NCI-H1930 (cell line): ENCODE results near the gene NKTR.

Experiments
- DNase-seq, 2 experiments: peaks; one replicate each; lab custom pipeline; 2025; lab: John Stamatoyannopoulos, UW

Gene NKTR

DNA sequence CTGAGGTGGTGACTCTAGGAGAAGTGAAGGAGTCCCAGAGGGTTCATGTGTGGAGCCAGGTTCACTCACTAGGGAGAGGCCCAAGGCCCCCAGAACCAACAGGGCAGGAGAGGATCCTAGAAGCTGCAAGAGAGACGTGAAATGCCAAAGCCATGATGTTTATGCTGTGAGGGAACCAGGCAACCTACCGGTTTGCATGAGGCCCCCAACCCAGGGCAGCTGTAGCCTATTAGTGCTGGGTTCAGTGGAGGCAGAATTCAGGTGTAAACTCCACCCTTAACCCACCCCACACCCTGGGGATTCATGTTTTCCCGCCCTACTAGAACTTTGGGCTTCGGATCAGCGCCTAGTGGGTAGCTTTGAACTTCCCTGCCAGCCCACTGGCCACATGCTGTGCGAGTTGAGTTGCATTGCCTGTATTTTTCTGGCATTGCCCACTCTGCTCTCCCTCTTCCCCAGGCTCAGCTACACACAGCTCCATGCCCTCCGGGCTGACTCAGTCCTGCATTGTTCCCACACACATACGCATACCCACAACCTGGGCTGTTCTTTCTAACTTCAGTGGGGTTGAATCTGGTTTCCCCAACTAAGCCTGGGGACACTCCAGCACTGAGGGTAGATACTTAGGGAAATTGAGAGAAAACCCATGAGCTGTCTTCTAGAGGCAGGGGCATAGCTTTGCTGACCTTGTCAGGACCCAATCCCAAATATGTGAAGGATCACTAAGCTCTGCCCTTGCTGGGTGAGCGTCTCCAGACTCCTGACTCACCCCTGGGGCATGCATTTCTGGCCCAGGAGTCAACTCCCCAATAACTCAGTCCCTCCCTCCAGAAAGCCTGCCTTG, 51.0 kb downstream of the NKTR start:
- DNase-seq: no peak

DNA sequence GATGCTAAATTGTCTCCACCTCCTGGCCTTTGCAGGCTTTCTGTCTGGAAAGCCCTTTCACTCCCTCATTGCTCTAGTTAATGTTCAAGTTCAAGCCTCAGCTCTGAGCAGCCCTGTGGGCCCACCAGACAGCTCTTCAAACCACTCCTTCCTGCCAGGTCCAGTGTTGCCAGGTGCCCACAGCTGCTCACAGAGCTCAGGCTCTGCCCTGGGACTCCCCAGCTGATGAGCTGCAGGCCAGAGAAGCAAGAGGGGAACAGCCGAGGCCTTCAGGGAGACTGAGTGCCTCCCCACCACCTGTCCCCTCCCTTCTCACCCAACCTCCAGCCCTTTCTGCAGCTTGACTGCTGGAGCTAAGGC, 51.7 kb downstream of the NKTR start:
- no peak for DNase-seq

DNA sequence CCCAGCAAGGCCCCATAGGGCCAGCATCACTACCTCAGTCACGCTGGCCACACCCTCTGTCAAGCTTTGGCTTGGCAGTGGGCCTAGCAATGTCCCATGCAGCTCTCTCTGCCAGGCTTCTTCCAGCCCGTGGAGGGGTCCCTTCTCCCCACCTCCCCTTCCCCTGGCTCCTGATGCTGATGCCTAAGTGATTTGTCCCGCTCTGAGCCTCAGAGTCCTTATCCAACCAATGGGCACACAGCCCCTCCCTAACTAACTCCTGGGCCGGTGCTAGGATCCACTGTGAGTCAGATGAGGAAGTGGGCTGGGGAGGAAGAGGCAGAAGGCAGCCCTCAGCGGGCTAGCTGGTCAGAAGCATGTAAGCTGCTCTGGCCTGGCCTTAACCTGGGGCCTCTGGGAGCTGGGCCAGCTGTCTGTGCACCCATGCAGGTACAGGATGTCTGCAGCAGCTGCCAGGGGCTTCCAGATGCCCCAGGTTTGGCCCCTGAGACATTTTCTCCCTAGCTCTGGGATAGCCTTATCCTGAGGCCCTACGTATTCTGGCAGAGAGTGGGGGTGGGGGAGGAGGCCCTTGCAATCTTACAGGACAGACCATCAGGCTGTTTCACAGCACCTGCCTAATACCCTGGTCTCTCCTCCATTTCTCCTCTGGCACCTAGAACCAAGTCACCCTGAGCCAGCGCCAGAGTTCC, 52.3 kb downstream of the NKTR start:
- no peak for DNase-seq

GRCh38 chr3:42653303-42653559, 52.7 kb downstream of the NKTR start:
- DNase-seq: no peak

- DNase-seq: no peak
These were observed 53.3 kb downstream of the NKTR start, which contains the start of gene ZBTB47 for GRCh38 chr3:42653560-42654330. ZBTB47 (plus strand) TSS chr3:42653697; CDS start chr3:42658356, 4,659 bp downstream.

DNA sequence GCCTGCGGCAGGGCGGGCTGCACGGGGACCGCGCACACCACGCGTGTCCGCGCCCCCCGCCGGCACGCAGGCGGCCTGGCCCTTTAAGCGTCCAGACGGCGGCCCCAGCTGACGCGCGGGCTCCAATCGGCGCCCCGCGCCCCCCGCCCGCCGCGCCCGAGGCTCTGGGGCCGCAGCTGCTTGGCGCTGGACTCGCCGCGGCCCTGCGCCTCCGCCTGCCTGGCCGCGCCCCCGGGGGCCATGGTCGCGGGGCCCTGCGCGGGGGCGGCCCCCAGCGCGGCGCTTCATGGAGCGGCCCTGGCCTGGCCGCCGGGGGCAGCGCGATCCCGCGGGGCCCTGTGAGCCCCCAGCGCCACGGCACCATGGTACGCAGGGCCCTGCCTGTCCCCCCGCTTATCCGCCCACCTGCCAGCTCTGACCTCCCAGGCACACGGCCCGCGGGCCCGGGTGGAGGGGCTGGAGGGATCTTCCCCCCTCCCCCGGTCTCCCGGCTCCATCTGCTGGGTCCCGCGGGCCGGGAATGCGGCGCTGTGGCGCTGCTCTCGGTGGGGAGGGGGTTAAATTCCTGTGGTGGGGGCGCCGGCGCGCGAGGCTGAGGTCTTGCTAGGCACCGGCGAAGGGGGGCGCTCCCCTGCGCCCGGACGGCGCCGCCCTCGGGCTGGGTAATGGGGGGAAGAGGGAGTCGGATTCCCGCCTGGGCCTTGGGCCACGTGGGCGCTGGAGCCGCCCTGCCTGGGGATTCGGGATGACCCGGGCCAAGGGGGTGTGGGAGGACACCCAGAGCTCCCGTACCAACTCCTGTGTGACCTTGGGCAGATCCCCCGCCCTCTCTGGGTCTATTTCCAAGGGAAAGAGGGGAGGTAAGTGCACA, 54.1 kb downstream of the NKTR start:
- peak in 1 of 2 experiments; percentile 15 for DNase-seq

GRCh38 chr3:42655331-42655888, 54.9 kb downstream of the NKTR start:
- no peak for DNase-seq

- no peak for DNase-seq
These were observed 55.6 kb downstream of the NKTR start for GRCh38 chr3:42655980-42656679.

- no peak for DNase-seq
These were observed 56.5 kb downstream of the NKTR start for GRCh38 chr3:42656680-42657610.

GRCh38 chr3:42657675-42658074, 57.2 kb downstream of the NKTR start:
- no peak for DNase-seq

DNA sequence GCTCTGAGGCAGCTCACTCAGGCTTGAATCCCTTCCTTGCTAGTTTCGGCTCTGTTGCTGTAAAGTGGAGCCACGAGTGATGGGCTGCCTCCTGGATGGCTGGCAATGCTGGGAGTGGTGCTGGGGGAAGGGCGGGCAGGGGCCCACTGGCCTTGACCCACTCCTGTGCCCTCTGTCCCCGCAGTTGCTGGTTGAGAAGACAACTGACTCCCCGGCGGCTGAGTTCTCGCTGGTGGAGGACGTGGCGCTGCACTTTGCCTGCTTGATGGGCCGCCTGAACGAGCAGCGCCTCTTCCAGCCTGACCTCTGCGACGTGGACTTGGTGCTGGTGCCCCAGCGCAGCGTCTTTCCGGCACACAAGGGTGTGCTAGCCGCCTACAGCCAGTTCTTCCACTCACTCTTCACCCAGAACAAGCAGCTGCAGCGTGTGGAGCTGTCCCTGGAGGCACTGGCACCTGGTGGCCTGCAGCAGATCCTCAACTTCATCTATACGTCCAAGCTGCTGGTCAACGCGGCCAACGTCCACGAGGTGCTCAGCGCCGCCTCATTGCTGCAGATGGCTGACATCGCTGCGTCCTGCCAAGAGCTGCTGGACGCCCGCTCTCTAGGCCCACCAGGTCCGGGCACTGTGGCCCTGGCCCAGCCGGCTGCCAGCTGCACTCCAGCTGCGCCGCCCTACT, 57.7 kb downstream of the NKTR start:
- no peak for DNase-seq

DNA sequence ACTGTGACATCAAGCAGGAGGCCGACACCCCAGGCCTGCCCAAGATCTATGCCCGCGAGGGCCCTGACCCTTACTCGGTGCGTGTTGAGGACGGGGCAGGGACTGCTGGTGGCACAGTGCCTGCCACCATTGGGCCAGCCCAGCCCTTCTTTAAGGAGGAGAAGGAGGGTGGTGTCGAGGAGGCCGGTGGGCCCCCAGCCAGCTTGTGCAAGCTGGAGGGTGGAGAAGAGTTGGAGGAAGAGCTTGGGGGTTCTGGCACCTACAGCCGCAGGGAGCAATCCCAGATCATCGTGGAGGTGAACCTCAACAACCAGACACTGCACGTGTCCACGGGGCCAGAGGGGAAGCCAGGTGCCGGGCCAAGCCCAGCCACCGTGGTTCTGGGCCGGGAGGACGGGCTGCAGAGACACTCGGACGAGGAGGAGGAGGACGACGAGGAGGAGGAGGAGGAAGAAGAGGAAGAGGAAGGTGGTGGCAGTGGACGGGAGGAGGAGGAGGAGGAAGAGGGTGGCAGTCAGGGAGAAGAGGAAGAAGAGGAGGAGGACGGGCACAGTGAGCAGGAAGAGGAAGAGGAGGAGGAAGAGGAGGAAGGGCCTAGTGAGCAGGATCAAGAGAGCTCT, 58.4 kb downstream of the NKTR start:
- no peak for DNase-seq

GRCh38 chr3:42659451-42660130, 59.1 kb downstream of the NKTR start:
- DNase-seq: no peak

DNA sequence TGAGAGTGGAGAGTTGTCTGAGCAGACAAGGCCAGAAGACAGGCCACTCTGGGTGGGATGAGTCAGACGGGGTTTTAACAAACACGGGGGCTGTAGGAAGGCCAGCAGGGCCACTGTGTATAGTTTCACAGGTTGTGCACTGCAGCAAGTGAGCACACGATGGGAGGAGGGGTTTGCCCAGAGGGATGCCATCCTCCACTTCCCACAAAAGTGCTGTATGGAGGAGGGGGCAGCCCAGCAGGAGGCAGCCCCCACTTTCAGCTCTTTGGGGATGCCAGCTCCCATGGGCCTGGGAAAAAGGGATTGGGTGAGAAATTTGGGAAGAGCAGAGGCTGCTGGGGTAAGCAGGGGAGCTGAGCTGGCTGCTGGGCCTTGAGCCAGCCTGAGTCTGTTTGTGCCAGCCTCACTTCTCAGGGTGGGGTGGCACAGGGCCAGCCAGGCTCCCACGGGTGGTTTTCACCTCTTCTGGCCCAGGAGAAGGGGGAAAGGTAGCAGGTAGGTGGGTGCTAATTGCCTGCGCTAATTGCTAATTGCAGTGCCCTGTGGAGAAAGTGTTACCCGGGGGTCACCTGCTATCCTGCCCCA, 59.7 kb downstream of the NKTR start:
- DNase-seq: no peak

GRCh38 chr3:42660898-42661297, 60.4 kb downstream of the NKTR start:
- DNase-seq: no peak

DNA sequence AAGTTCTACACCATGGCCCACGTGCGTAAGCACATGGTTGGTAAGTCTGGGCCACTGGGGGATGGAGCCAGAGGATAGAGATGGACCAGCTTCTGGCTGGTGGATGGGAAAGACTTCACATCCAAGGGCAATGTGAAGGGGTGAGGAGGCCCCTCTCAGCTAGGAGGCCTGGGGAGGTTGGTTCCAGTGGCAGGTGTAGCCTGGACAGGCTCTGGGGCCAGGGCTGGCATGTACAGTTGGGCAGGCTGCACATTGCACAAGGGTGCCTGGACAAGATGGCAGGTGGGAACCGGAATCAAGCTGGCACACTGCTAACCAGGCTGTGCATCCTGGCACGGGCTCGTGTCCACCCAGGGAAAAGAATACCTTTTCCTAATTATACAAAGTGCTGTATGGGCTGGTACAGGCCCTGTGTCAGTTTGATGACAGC, 61.1 kb downstream of the NKTR start:
- no peak for DNase-seq

DNA sequence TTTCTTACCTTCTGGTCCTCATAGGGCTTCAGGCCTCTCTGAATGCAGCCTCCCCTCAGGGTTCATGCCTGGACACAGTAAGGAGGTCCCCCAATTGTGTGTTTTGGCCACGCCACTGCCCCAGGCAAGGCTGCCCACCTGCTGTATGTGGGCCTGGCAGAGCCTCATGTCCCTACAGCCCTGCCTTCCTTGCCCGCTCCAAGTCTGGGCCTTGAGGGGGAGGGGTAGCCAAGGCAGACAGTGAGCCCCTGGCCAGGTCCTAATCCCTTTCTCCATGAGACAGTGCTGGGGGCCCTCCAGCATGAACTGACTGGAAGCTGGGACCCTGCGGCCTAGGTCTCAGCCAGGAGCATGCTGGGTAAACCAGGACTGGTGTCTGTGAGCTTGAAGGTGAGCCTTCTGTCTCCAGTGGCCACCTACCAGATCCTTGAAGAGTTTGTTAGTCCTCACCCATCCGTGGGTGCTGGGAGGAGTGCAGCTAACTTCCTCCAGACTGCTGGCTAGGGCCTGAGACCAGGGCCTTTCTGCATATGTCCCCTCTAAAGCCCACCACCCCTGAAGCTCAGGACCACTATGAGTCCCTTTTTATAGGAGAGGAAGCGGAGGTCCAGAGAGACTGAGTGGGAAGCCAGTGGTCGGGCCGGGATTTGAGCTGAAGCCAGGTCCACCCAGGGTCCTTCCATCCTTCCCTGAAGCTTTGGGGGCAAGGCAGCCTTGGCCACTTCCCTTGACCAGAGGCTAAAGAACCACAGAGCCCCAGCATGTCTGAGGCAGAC, 61.7 kb downstream of the NKTR start:
- DNase-seq: no peak
